ENCODE measurements around the gene MYO10. TPM values are rescaled to one million over a fixed set of nuclear protein-coding genes. Genes with fewer than 3 reads are reported as not detected.
"Not testable (repeated sequence)": the region's sequence is repeated elsewhere in the genome, so short reads cannot be mapped to it uniquely, and the experiment has no call there.

The MYO10 gene
- total RNA-seq, 4 donors from 2014 or later: 3.4 to 28.7 (median 13.4) TPM

DNA sequence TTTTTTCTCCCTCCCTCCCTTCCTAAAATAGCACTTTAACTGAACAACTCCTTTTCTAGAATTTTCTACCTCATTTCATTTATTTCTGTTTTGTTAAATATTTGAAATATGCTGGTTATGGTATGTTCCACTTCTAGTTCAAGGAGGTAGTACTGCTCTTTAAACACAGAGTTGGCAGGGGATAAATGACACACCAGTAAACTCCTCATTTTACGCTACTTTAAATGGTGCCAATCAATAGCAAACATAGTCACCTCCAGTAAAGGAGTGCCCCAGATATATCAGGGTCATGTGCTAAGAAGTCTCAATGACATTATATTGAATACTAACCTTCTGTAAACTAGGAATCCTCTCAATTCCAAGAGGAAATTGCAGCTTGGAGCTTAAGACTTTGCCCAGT is 56.9 kb downstream of the MYO10 start:
- H3K9me3 ChIP-seq: no peaks in the 10 kb centered on the region
- peak overlapping the region in 1 of 4 donors; percentile 17 for H3K27ac ChIP-seq
- TF ChIP-seq, protein P1, sequence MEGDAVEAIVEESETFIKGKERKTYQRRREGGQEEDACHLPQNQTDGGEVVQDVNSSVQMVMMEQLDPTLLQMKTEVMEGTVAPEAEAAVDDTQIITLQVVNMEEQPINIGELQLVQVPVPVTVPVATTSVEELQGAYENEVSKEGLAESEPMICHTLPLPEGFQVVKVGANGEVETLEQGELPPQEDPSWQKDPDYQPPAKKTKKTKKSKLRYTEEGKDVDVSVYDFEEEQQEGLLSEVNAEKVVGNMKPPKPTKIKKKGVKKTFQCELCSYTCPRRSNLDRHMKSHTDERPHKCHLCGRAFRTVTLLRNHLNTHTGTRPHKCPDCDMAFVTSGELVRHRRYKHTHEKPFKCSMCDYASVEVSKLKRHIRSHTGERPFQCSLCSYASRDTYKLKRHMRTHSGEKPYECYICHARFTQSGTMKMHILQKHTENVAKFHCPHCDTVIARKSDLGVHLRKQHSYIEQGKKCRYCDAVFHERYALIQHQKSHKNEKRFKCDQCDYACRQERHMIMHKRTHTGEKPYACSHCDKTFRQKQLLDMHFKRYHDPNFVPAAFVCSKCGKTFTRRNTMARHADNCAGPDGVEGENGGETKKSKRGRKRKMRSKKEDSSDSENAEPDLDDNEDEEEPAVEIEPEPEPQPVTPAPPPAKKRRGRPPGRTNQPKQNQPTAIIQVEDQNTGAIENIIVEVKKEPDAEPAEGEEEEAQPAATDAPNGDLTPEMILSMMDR (IDR thresholded peaks at IDR 0.05 in 4 of 5, conservative IDR thresholded peaks at IDR 0.05 in 1 of 5): no peak
- no peak for TF ChIP-seq POLR2A (IDR thresholded peaks at IDR 0.05)
- ATAC-seq (no peak), DNase-seq (no peak)
- H3K36me3 ChIP-seq: no peaks in the 10 kb centered on the region
- H3K4me1 ChIP-seq: peaks cover 10 to 22% of the 10 kb centered on the region in 2 donors
- no peaks in the 10 kb centered on the region for H3K27me3 ChIP-seq
- no peak overlapping the region for H3K4me3 ChIP-seq
- in situ Hi-C loops (cut with MboI; ENCODE audit: low sequenced_read_pairs in 4 of 4) (no loop called here), intact Hi-C loops (cut with DNase I; ENCODE audit: low total_unique reads) (no loop called here)

DNA sequence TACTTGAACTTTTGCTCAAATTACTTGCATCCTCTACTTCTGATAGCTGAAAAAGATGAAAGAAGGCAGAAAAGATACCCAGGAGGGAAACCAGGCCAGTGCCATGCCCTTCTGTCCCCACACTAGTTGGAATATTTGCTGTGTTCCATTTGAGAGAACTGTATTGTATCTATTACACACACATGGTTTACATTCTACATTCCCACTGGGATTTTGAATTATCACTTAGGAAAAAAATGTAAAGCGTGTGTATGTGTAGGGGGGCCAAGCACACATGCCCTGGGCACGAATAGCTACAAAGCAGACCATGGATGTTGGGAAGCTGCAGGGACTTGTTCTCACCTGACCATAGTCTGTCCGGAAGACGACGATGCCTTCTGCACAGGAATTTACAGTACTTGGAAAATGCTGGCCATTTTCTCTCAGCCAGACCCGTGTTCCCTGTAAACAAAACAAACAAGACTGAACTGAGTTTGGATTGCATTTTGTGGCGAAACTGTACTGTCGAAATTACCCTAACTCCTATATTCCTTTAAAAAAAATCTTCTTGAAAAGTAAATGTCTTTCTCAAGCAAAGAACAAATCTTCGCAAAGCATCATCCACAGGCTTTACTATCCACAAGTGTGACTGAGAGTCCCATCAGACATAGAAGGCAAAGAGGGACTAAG is 58.7 kb downstream of the MYO10 start:
- peak overlapping the region in 1 of 4 donors; percentile 29 for H3K27ac ChIP-seq
- DNase-seq (no peak), ATAC-seq (no peak)
- no peaks in the 10 kb centered on the region for H3K27me3 ChIP-seq
- H3K36me3 ChIP-seq: no peaks in the 10 kb centered on the region
- intact Hi-C loops (cut with DNase I; ENCODE audit: low total_unique reads) (no loop called here), in situ Hi-C loops (cut with MboI; ENCODE audit: low sequenced_read_pairs in 4 of 4) (no loop called here)
- H3K4me1 ChIP-seq: peaks cover 10 to 22% of the 10 kb centered on the region in 2 donors
- no peak overlapping the region for H3K4me3 ChIP-seq
- TF ChIP-seq, protein P1 (IDR thresholded peaks at IDR 0.05 in 4 of 5, conservative IDR thresholded peaks at IDR 0.05 in 1 of 5): no peak
- TF ChIP-seq POLR2A (IDR thresholded peaks at IDR 0.05): no peak
- H3K9me3 ChIP-seq: no peaks in the 10 kb centered on the region

DNA sequence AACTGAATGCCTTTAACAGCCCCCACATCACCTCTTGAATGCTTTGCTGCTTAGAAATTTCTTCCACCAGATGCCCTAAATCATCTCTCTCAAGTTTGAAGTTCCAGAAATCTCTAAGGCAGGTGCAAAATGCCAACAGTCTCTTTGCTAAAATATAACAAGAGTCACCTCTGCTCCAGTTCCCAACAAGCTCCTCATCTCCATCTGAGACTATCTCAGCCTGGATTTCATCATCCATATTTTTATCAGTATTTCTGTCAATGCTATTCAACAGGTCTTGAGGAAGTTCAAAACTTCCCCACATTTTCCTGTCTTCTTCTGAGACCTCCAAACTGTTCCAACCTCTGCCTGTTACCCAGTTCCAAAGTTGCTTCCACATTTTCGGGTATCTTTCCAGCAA is 61.7 kb downstream of the MYO10 start:
- in situ Hi-C loops (cut with MboI; ENCODE audit: low sequenced_read_pairs in 4 of 4); H3K9me3 ChIP-seq; H3K27me3 ChIP-seq; ATAC-seq; H3K27ac ChIP-seq; DNase-seq; H3K4me1 ChIP-seq; intact Hi-C loops (cut with DNase I; ENCODE audit: low total_unique reads); H3K4me3 ChIP-seq; H3K36me3 ChIP-seq: not testable (repeated sequence)

GRCh38 chr5:16871746-16872339 is 64.2 kb downstream of the MYO10 start:
- peak in 1 of 2 donors; percentile 70 for ATAC-seq

DNA sequence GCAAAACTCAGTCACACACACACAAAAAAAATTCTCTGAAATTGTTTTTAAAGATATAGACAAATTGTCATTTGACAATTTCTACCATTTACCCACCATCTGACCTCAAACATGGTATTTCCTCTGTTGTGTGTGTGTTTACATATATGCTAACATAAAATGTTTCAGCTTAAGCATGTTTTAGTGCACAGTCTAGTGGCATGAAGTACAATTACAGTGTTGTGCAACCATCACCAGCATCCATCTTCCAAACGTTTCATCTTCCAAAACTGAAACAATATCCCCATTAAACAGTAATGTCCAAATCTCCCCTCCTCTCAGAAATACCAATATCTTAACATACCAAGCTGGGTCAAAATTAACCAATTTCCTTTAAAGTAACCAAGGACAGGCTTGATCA is 65.2 kb downstream of the MYO10 start:
- intact Hi-C loops (cut with DNase I; ENCODE audit: low total_unique reads) (no loop called here), in situ Hi-C loops (cut with MboI; ENCODE audit: low sequenced_read_pairs in 4 of 4) (no loop called here)
- Histone ChIP-seq H3K27ac (peak overlapping the region; percentile 15 to 68 (median 43)), H3K9me3 (no peaks in the 10 kb centered on the region), H3K4me1 (peaks cover 0 to 14% of the 10 kb centered on the region in 2 donors), H3K36me3 (no peaks in the 10 kb centered on the region), H3K4me3 (no peak overlapping the region), H3K27me3 (no peaks in the 10 kb centered on the region)
- ATAC-seq: no peak
- TF ChIP-seq POLR2A (IDR thresholded peaks at IDR 0.05): no peak
- TF ChIP-seq, protein P1 (IDR thresholded peaks at IDR 0.05 in 4 of 5, conservative IDR thresholded peaks at IDR 0.05 in 1 of 5): no peak
- DNase-seq: no peak

More at GRCh38 chr5:16871746-16872339, 64.2 kb downstream of the MYO10 start:
- in situ Hi-C loops (cut with MboI; ENCODE audit: low sequenced_read_pairs in 4 of 4): no loop called here
- intact Hi-C loops (cut with DNase I; ENCODE audit: low total_unique reads): no loop called here
- peaks cover 0 to 11% of the 10 kb centered on the region in 2 donors for H3K4me1 ChIP-seq
- H3K9me3 ChIP-seq: no peaks in the 10 kb centered on the region
- no peak overlapping the region for H3K4me3 ChIP-seq
- DNase-seq: no peak
- H3K36me3 ChIP-seq: no peaks in the 10 kb centered on the region
- no peaks in the 10 kb centered on the region for H3K27me3 ChIP-seq
- TF ChIP-seq, protein P1 (IDR thresholded peaks at IDR 0.05 in 4 of 5, conservative IDR thresholded peaks at IDR 0.05 in 1 of 5): no peak
- TF ChIP-seq POLR2A (IDR thresholded peaks at IDR 0.05): no peak
- H3K27ac ChIP-seq: peak overlapping the region in 3 of 4 donors; percentile 32 to 68 (median 54)
